GM12801 (cell line): ENCODE results near the gene CD200R1.

Experiments used
- TF ChIP-seq, protein P1 (sequence below): IDR thresholded peaks from one replicate; pipeline ENCODE4 v1.5.1; 2011; ENCODE audit warnings: control low read depth; ENCODE audit not compliant: insufficient read length; ENCODE audit errors: extremely low read depth

CD200R1 gene

DNA sequence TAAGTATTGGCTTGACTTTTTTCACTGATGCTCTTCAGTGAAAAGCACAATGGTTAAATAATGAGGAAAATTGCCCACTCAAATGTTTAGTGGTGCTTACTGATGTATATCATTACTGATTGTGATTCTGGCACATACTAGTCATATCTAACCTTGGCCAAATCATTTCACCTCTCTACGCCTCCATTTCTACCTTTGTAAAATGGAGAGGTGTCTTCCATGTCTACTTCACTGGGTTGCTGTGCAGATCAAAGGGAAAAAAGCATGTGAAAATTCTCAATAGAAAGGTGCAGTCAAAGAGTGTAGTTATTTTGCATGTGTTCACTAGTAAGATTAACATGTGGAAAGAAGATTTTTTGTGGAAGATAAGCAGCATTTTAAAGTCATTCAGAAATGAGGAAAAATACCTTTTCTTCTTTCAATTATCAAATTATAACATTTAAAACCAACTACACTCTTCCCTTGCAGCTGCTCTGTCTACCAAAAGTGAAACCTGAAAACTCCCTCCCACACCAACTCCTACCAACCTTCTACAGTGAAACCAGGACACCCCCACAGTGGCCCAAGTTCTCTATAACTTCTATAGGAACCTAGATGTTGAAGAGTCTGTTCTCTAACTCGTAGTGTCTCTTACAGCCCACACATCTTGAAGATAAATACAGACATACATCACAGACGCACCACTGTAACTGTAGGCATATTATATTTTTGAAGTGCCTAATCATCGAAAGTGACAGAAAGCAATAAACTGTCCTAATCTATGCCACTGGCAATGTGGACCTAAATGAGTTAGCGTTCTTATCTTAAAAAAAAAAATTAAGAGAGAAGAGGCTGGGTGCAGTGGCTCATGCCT is 1.4 kb downstream of the CD200R1 start:
- TF ChIP-seq, protein P1, sequence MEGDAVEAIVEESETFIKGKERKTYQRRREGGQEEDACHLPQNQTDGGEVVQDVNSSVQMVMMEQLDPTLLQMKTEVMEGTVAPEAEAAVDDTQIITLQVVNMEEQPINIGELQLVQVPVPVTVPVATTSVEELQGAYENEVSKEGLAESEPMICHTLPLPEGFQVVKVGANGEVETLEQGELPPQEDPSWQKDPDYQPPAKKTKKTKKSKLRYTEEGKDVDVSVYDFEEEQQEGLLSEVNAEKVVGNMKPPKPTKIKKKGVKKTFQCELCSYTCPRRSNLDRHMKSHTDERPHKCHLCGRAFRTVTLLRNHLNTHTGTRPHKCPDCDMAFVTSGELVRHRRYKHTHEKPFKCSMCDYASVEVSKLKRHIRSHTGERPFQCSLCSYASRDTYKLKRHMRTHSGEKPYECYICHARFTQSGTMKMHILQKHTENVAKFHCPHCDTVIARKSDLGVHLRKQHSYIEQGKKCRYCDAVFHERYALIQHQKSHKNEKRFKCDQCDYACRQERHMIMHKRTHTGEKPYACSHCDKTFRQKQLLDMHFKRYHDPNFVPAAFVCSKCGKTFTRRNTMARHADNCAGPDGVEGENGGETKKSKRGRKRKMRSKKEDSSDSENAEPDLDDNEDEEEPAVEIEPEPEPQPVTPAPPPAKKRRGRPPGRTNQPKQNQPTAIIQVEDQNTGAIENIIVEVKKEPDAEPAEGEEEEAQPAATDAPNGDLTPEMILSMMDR: no peak

DNA sequence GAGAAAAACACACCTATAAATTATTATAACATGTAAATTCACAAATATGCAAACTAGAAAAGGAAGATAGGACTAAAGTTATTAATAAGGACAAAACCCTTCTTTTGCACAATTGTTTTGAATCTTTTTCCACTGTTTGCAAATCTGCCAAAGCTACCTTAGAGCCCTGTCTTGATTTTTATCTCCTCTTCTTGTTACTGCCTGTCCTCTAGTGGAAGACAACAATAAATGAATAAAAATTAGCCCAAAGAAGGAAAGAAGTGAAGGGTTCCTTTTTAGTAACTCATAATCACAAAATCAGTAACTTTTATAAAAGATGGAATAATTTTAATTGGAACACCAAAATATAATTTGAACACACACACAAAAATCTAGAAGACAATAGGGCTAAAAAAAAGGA is 2.7 kb downstream of the CD200R1 start:
- TF ChIP-seq, protein P1: no peak

DNA sequence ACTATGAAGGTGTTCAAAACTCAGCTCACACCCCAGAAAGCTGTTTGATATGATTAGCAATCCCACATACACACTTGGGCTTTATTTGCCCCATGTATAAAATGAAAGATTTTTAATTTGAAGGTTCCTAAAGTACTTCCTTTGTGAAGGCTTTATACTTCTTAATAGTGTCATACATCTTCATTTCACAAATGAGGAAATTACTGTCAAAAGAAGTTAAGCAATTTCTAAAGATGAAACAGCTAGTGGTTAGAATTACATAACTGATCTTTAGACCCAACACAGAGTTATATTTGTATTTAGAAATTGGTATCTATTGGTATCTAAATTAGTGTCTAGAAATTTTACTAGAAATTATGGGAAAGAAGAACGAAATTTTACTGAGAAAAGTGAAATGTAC is 7.1 kb downstream of the CD200R1 start:
- TF ChIP-seq, protein P1: no peak

DNA sequence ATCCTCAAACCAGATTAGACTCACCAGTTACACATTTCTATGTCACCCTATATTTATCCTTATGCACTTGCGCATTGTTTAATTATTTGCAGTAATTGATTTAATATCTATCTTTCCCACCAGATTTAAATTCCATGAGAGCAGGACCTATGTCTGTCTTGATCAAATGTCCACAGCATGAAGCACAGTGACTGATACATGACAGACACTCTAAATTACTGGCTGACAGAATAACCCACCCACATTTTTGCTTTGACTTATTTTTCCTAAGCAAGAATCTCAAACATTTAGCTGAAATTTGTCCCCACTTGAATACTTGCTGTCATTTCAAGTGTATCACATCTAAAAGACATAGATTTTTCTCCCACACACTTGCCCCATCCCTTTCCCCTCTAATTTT is 7.5 kb downstream of the CD200R1 start:
- TF ChIP-seq, protein P1: no peak

DNA sequence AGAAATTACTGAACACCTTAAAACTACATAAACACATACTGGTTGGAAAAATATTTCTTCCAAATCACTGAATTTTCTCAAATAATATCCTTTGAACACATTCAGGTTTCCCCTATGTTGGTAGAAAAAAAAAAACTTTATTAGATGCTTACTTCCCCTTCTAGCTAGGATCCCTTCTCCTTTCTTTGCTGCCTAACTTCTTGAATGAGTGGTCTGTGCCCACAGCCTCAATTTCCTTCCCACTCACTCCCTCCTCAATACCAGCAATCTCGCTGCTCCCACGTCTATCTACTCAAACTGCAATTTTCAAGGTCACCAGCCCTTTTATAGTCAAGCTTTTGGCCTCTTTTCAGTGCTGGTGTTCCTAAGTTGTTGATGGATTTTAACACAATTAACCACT is 8.3 kb downstream of the CD200R1 start:
- TF ChIP-seq, protein P1: no peak

DNA sequence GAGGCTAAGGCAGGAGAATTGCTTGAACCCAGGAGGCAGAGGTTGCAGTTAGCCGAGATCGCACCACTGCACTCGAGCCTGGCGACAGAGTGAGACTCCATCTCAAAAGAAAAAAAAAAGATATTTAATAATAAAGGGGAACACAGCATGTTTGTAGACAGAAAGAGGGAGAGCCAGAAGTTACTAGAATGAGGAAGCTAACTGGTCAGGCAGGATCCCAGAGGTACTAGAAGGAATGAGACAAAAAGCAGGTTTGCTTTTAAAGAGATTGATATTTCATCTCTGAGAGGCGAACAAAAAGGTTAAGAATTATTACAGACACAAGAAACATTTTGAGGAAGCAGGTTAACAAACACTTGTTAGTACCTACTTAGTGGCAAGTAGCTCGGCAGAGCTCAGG is 9.2 kb downstream of the CD200R1 start:
- TF ChIP-seq, protein P1: no peak

DNA sequence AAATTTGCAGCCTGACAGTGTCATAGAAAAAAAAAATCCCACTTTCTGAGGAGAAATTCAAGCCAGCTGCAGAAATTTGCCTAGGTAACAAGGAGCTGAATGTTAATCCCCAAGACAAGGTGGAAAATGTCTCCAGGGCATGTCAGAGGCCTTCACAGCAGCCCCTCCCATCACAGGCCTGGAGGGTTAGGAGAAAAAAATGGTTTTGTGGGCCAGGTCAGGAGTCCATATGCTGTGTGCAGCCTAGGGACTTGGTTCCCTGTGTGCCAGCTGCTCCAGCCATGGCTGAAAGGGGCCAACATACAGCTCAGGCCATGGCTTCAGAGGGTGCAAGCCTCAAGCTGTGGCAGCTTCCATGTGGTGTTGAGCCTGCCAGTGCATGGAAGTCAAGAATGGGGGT is 11.2 kb downstream of the CD200R1 start:
- TF ChIP-seq, protein P1: no peak
